Measurements from ENCODE around the gene SUCLG2.

The SUCLG2 gene

GRCh38 chr3:67382536-67382935 lies 271.9 kb downstream of the SUCLG2 start:
- no peaks in the 10 kb centered on the region for H3F3A ChIP-seq (ENCODE audit: insufficient read depth, low read length)
- no peaks in the 10 kb centered on the region for H3K4me1 ChIP-seq (ENCODE audit: insufficient read depth, low read length, severe bottlenecking)
- no peak overlapping the region for H2AFZ ChIP-seq (ENCODE audit: low read length)
- no peaks in the 10 kb centered on the region for H3K36me3 ChIP-seq (ENCODE audit: insufficient read depth, low read length)
- H3K9ac ChIP-seq (ENCODE audit: low read length), result no peak overlapping the region
- H3K27ac ChIP-seq (ENCODE audit: low read depth, low read length, poor library complexity, severe bottlenecking), result no peak overlapping the region
- H3K9me3 ChIP-seq (ENCODE audit: low read length), result no peaks in the 10 kb centered on the region
- H3K79me2 ChIP-seq (ENCODE audit: insufficient read depth, low read length), result no peaks in the 10 kb centered on the region
- no peak overlapping the region for H3K4me3 ChIP-seq (ENCODE audit: low read depth, low read length, poor library complexity, severe bottlenecking)
- no peaks in the 10 kb centered on the region for H4K20me1 ChIP-seq (ENCODE audit: insufficient read depth, low read length)
- TF ChIP-seq EZH2 (IDR thresholded peaks at IDR 0.05; ENCODE audit: borderline replicate concordance, low read length) (no peak), CTCF (IDR thresholded peaks at IDR 0.05; ENCODE audit: low read length) (no peak)
- no peaks in the 10 kb centered on the region for H3K27me3 ChIP-seq (ENCODE audit: insufficient read depth, low read length)
- H3K9me2 ChIP-seq (ENCODE audit: low read depth, low read length), result no peaks in the 10 kb centered on the region
- no peak overlapping the region for H3K4me2 ChIP-seq (ENCODE audit: low read length)

GRCh38 chr3:67381667-67382272 lies 272.6 kb downstream of the SUCLG2 start:
- no peaks in the 10 kb centered on the region for H3K4me1 ChIP-seq (ENCODE audit: insufficient read depth, low read length, severe bottlenecking)
- H3K79me2 ChIP-seq (ENCODE audit: insufficient read depth, low read length), result no peaks in the 10 kb centered on the region
- H2AFZ ChIP-seq (ENCODE audit: low read length), result no peak overlapping the region

GRCh38 chr3:67380118-67380517 lies 274.3 kb downstream of the SUCLG2 start:
- H3K4me3 ChIP-seq (ENCODE audit: low read depth, low read length, poor library complexity, severe bottlenecking), result no peak overlapping the region
- H3F3A ChIP-seq (ENCODE audit: insufficient read depth, low read length), result no peaks in the 10 kb centered on the region
- no peaks in the 10 kb centered on the region for H3K36me3 ChIP-seq (ENCODE audit: insufficient read depth, low read length)
- no peak overlapping the region for H3K4me2 ChIP-seq (ENCODE audit: low read length)
- no peaks in the 10 kb centered on the region for H3K9me2 ChIP-seq (ENCODE audit: low read depth, low read length)
- H3K4me1 ChIP-seq (ENCODE audit: insufficient read depth, low read length, severe bottlenecking), result no peaks in the 10 kb centered on the region
- no peak overlapping the region for H3K27ac ChIP-seq (ENCODE audit: low read depth, low read length, poor library complexity, severe bottlenecking)
- H2AFZ ChIP-seq (ENCODE audit: low read length), result no peak overlapping the region
- no peaks in the 10 kb centered on the region for H4K20me1 ChIP-seq (ENCODE audit: insufficient read depth, low read length)
- H3K9ac ChIP-seq (ENCODE audit: low read length), result no peak overlapping the region
- no peak for TF ChIP-seq EZH2 (IDR thresholded peaks at IDR 0.05; ENCODE audit: borderline replicate concordance, low read length)
- TF ChIP-seq CTCF (IDR thresholded peaks at IDR 0.05; ENCODE audit: low read length), result no peak
- H3K9me3 ChIP-seq (ENCODE audit: low read length), result no peaks in the 10 kb centered on the region
- no peaks in the 10 kb centered on the region for H3K27me3 ChIP-seq (ENCODE audit: insufficient read depth, low read length)
- no peaks in the 10 kb centered on the region for H3K79me2 ChIP-seq (ENCODE audit: insufficient read depth, low read length)

More at GRCh38 chr3:67381667-67382272, 272.6 kb downstream of the SUCLG2 start:
- H3K27ac ChIP-seq (ENCODE audit: low read depth, low read length, poor library complexity, severe bottlenecking), result no peak overlapping the region
- H3K9me3 ChIP-seq (ENCODE audit: low read length), result no peaks in the 10 kb centered on the region
- no peaks in the 10 kb centered on the region for H4K20me1 ChIP-seq (ENCODE audit: insufficient read depth, low read length)
- H3K9me2 ChIP-seq (ENCODE audit: low read depth, low read length), result no peaks in the 10 kb centered on the region
- H3K36me3 ChIP-seq (ENCODE audit: insufficient read depth, low read length), result no peaks in the 10 kb centered on the region
- TF ChIP-seq EZH2 (IDR thresholded peaks at IDR 0.05; ENCODE audit: borderline replicate concordance, low read length), result no peak
- peak; percentile 57 for TF ChIP-seq CTCF (IDR thresholded peaks at IDR 0.05; ENCODE audit: low read length)
- H3K27me3 ChIP-seq (ENCODE audit: insufficient read depth, low read length), result no peaks in the 10 kb centered on the region
- no peak overlapping the region for H3K4me3 ChIP-seq (ENCODE audit: low read depth, low read length, poor library complexity, severe bottlenecking)
- H3F3A ChIP-seq (ENCODE audit: insufficient read depth, low read length), result no peaks in the 10 kb centered on the region
- H3K4me2 ChIP-seq (ENCODE audit: low read length), result no peak overlapping the region
- H3K9ac ChIP-seq (ENCODE audit: low read length), result no peak overlapping the region

All from OCI-LY1 (cell line).